Activated CD4-positive, CD25-positive, alpha-beta regulatory T cell treated with anti-CD3 and anti-CD28 coated beads, Interleukin-2, amount 50 U/mL, for 24 hours (primary cell): ENCODE measurements around the gene SMDT1.

ENCODE experiments used
- ATAC-seq, 2 donors: fragments of 150-1000 bp; cut with Tn5 transposase; one replicate each; pipeline ENCODE4 v1.10.0; 2021; ENCODE audit warnings: mild to moderate bottlenecking in 1 of 2, moderate library complexity in 1 of 2

Gene SMDT1, protein sequence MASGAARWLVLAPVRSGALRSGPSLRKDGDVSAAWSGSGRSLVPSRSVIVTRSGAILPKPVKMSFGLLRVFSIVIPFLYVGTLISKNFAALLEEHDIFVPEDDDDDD

DNA sequence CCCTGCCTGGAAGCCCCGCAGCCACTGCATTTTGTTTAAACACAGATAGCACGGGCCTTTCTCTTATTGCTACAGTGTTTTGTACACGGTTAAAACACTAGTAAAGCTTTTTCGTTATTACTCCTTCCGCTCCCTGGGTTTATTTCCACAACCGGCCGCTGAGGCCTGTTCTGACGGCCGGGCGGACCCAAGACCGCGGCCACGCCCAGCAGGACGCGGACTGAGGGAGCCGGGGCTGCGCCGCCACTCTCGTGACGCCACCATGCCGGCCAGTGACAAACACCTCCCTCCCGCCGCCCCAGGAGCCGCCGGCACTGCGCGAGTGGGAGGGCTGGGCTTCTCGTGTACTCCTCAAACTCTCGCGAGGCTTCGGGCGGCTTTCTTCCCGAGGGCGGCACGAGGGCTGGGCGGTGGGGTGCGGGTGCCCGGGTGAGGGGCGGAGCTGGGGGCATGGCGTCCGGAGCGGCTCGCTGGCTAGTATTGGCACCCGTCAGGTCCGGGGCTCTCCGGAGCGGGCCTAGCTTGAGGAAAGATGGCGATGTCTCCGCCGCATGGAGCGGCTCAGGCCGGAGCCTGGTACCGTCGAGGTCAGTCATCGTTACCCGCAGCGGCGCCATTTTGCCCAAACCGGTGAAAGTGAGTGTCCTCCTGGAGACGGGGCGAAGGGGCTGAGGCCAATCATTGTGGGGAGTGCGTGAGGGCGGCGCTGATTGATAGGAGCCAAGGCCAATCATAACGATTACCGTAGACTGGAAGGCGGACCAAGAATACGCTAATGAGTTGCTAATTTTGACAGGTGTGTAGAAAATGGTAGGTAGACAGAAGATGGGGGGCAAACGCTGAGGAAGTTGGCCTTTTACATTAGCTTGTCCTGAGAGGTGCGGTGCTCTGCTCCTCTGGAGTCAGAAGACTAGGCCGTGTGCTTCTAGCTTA lies at the start of gene SMDT1:
Gene SMDT1, plus strand, starts transcription at position 382 of the 933 bp plus-strand sequence. Its CDS starts 69 bp downstream, at position 451.
- peak; percentile 93 to 95 for ATAC-seq

DNA sequence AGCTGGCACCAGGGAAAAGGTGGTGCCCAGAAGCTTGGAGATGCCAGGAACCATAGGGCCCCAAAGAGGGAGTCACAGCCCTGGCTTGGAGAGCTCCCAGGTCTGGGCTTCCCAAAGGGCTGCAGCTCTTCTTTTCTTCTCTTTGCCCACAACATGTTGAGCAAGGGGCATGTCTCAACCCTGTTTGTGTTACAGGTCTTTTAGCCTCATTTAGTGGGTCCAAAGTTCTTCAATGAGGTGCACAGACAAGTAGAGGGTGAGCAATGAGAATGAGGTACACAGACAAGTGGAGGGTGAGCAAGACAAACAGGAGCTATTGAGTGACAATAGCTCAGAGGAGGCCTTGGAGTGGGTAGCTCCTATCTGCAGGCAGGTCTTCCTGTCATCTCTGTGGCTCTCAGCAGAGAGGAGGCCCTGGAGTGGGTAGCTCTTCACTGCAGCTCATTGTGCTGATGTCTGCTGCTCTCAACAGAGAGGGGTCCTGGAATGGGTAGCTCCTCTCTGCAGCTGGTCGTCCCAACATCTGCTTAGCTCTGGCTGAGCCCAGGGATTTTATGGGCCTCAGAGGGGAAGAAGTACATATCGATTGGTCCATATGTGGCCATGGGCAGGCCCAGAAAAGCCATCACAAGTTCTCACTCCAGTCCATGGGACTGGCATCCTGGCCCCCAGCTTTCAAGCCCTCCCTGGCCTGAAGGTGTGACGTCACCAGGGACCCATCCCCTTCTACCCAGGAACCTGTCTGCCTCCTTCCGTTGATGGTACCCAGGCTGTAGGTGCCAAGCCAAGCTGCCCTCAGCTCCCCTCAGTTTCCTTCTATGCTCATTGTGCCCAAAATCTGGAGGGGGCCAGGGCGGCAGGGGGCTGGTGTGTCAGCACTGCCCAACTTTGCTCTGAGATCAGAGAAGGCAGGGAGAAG lies 46.0 kb upstream of the SMDT1 start:
- no peak for ATAC-seq

DNA sequence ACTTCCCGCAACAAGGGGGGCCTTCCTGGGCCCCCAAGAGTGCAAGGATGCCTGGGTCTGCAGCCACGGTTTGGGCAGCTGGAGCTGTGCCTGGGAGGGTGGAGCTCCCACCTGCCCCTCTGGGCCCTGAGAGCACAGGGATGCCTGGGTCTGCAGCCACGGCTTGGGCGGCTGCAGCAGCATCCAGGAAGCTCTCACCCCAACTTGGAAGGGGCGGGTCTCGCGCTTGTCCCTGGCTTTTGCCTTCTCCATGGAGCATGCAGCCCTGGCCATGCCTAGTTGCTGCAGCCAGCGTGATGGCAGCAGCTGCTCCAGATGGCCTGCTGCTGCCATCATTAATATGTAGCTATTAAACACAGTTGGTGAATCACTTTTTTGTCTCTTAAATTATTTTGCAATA lies 44.2 kb upstream of the SMDT1 start:
- ATAC-seq: no peak

DNA sequence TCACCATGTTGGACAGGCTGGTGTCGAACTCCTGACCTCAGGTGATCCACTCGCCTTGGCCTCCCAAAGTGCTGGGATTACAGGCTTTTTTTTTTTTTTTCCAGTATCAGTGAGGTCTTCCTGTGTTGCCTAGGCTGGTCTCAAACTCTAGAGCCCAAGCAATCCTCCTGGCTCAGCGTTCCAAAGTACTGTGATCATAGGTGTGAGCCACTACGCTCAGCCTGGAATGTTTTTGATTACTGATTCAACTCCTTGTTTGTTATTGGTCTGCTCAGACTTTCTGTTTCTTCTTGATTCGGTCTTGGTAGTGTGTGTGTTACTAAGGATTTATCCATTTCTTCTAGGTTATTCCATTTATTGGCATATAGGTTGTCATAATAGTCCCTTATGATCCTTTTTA lies 40.2 kb upstream of the SMDT1 start:
- no peak for ATAC-seq

DNA sequence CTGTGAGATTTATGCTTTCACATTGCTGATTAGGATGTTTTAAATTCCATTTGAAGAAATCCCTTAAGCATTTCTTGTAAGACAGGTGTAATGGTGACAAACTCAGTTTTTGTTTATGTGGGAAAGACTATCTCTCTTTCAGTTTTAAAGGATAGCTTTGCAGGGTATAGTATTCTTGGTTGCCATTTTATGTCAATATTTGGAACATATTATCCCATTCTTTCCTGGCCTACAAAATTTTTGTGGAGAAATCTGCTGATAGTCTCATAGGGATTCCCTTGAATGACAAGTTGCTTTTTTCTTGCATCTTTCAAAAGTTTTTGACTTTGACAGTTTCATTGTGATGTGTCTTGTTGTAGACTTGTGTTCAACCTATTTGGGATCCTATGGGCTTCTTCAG lies 37.7 kb upstream of the SMDT1 start:
- ATAC-seq: no peak

DNA sequence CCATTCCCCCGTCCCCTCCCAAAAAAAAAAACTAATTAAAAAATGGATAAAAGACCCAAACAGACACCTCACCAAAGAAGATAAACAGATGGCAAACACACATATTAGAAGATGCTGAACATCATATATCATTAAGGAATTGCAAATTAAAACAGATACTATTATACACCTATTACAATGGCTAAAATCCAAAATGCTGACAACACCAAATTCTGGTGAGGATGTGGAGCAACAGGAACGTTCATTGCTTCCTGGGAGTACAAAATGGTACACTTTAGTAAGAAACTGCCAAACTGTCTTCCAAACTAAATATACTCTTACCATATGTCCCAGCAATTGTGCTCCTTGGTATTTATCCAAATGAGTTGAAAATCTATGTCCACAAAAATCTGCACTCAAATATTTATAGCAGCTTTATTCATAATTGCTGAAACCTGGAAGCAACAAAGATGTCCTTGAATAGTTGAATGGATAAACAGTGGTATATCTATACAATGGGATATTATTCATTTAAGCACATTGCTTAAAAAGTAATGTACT lies 28.8 kb upstream of the SMDT1 start:
- no peak for ATAC-seq

DNA sequence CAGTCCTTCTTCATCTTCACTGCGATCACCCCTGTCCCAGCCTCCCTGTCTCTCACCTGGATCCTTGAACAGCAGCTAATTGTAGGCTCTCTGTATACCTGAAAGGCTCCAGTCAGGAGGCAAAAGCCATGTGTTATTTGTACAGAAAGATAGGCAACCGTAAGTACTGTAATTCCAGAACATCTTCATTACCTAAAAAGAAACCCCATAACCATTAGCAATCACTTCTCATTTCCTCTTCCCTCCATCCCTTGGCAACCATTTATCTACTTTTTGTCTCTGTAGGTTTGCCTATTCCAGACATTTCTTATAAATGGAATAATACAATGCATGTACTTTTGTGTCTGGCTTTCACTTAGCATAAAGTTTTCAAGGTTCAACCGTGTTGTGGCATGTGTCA lies 26.7 kb upstream of the SMDT1 start:
- ATAC-seq: no peak

DNA sequence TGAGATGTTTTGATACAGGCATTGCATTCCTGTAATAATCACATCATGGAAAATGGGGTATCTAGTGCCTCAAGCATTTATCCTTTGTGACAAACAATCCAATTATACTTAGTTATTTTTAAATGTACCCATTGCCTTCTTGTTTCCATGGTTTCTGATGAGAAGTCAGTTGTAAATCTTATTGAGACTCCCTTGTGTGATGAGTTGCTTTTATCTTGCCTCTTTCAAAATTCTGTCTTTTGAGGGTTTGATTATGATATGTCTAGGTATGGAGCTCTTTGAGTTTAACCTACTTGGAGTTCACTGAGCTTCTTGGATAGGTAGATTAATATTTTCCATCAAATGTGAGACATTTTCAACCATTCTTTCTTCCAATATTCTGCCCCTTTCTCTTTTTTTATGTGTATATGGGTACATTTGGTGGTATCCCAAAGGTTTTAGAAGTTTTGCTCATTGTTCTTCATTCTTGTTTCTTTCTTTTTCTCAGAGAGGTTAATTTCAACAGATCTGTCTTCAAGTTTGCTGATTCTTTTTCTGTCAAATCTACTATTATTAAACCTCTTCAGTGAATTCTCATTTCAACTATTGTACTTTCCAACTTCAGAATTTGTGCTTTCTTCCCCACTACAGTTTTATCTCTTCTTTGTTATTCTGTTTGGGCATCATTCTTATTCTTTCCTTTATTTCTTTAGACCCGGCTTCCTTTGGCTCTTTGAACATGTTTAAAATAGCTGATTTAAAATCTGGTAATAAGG lies 22.6 kb upstream of the SMDT1 start:
- no peak for ATAC-seq

DNA sequence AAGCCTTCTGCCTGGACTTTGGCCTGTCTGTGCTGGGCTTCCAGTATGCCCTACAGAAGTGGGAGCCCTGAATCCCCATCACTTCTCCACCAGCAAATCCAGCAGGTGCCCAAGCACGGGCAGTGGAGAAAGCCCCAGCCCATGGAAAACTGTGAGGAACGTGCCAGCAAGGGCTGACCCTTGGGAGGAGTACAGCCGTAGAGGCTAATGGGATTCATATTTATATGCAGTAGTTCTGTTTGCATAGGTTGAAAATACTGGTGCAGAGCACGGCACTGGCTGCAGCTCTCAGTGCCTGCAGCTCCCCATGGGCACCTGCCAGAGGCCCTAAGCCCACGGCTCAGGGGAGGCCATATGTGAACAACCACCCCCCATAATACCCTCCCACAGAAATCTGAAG lies 19.0 kb upstream of the SMDT1 start:
- no peak for ATAC-seq

DNA sequence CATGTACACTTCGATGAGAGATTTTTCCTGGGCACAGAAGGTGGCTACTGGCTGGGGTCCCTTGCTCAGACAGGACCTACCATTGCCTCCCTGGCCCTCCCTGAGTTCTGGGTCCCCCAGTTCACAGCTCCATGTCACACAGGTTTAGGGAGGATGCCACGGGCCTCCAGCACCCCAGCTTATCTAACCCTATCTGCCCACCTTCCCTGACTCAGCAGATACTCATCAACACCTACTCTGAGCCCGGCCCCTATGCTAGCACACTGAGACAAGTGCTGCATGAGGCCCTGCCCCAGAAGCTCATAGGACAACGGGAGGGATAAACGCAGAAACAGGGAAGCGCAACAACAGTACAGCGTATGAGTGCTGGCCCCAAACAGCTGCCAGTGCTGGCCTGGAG lies 18.5 kb upstream of the SMDT1 start:
- peak in 1 of 2 donors; percentile 33 for ATAC-seq

DNA sequence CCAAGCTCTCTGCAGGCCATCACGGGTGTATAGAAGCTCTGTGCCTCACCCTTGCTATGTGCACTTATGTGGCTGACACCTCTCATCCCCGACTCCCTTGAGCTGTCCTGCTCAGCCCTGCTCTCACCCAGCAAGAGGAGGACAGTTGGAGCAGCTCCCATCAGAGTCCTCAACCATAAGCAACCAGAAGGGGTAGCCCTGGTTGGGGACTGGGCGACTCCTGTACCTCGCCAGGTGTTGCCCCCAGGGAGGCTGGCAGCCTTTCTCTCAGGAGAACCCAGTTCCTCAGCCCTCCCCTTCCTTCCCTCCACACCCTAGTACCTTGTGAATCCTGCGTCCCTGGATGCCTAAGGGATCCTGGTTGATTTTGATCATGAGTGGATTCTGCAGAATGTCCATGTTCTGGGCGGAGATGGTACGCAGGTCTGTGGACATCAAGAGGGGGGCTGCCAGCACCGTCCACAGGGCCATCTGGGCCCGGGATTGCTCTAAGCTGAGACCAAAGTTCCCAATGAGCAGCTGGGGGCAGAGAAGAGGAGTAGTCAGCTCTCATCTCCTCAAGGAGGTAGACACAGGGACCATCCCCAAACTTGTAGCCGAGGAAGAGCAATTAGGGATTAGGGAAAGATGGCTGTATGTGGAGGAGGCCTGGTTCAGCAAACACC lies 16.9 kb upstream of the SMDT1 start:
- ATAC-seq: no peak

DNA sequence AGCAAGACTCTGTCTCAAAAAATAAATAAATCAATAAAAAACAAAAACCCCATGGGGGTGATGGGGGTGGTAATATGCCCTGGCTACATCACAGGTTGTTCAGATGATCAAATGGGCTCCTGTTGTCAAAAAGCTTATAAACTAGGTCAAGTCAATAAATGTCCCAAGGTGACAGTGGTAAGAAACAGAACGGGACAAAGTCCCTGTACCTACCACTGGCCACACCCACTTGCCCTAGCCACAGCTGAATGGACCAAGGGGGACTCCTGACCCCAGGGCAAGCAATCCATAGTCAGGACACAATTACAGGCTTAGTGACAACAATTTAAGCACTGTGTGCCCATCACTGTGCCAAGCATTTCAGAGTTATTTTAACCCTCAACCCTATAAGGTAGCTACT lies 14.9 kb upstream of the SMDT1 start:
- ATAC-seq: no peak

DNA sequence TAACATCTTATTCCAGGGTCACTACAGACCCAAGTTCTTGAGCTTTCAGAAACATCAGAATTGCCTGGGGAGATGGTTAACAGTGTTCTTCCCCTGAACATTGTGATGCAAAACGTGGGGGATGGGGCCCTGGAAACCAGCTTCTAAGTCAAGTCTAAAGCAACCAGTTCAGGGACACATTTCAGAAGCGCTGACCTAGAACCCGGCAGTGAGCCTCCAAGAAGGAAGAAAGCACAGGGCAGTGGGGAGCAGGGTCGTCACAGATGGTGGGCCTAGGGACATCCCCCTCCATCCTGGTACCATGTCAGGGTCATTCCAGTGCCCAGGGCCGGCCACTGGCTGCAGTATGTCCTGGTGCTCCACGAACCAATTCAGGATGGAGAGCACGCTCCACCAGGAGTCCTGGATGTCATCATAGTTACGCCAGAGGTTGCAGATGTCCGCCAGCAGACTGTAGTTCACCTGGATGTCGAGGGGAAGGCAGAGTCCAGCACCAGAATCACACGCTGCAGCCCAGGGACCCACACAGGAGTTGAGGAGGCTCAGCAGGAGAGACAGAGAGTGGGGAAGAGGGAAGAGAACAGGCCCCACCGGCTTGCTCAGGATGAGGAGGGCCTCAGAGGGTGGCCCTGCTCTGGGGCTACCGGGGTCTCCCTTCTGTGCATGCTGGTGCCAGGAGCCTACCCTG lies 13.9 kb upstream of the SMDT1 start:
- ATAC-seq: no peak

DNA sequence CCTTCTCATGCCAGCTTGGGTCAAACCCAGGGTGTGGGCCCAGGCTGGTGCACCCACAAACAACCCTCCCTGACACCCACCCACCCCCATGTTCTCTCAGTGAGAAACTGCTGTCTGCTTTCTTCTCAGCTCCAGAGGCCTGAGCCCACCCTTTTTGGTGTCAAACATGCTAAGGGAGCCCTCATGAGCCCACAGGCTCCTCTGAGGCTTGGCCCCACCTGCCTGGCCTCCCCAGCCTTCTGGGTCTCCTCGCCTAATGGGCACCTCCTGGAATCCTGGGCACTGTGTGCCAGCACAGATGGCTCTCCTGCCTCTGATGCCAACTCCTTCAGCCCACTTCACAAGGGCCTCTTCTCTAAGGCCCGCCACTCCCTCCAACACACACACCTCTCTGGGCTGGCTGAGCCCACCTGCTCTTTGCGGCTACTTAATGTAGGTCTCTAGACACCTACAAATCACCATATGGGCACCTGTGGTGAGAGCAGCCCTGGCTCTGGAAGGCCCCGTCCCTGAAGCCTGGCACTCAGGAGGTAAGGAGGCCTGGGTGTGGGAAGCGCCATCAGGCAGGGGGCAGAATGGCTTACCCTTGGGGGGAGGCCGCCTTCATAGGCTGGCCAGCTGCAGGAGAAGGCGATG lies 13.3 kb upstream of the SMDT1 start:
- no peak for ATAC-seq

DNA sequence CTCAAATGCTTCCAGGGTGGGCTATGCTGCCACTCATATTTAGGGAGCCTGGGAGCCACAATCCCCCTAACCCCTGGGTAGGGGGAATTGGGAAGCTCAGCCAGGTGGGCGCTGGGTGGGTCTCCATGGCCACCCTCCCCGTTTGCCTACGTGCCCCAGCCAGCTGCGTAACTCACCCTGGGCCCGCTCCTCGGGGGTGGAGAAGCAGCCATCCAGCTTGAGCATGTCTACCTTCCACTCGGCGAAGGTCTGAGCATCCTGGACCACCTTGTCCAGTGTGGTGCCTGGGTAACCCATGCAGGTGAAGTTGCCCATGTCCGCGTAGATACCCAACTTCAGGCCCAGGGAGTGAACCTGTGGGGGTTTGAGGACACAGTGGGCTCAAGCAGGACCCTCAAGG lies 12.6 kb upstream of the SMDT1 start:
- ATAC-seq: no peak

DNA sequence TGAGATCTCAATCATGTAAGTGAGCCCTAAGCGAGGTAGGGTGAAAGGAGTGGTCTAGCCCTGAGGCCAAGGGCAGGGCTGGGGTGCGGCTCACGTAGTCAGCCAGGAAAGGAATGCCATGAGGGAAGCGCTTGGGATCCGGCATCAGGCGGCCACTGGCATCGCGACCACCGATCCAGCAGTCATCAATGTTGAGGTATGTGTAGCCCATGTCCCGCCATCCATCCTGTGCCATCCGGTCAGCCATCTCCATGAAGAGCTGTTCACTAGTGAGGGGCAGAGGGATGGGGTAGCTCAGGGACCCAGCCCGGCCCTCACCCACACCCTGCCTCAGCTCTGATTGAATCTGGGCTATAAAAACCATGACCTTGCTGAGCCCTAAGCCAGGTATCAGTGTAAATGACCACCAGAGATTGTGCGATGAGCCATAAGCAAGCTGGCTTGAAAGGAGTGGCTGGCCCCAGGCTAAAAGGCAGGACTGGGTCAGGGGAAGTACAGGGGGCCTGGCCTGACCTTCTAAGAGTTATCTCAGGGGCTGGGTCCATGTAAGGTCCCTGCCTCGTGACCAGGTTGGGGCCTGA lies 11.7 kb upstream of the SMDT1 start:
- no peak for ATAC-seq

DNA sequence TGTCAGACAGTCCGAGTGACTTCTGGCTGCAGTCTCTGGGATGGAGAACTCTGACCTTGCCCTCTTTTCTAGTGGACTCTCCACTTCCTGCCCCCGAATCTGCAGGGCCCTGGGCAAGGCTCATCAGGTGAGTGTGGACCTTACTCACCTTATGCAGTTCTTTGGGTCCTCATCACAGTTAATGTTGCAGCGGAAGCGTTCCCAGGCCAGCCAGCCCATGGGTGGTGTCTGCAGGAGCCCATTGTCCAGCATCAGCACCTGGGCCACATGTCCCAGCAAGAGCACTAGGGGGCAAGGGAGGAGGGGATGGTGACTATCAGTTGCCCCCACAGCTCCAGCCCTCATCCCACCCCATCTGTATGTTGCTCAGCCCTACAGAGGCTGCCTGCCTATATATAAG lies 11.2 kb upstream of the SMDT1 start:
- ATAC-seq: no peak

DNA sequence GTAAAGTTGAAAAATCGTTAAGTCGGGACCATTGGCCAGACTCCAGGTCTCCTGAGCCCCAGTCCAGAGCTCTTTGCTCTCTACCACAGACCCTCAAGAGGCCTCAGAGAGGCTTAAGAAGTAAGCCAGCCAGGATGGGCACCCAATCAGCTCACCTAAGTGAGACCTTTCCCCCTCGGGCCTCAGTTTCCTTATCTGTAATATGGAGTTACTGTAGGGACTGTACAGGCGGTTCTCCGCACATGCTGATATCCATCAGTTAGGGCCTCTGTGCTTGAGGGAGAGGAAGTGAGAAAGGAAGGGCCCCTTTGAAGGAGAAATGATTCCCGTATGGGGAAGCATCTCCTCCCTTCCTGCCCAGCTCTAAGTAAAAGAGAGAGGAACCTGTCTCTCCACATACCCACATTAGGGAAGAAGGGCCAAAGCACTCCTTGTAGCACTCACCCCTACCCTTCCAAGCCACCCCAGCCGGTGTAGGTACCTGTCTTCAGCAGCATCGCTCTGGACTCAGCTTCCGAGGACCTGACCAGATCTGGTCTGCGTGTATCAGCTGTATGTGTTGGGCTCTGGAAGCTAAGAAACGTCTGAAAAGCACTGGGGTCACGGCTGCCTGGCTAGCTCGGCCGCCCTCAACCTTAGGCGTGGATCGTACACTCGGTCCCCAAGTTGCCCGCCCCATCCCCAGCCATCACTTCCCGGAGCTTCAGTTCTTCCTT lies 9.5 kb upstream of the SMDT1 start:
- ATAC-seq: peak; percentile 0 to 3
